GM12874 (cell line): ENCODE measurements around the gene CPNE4.

Experiments used
- TF ChIP-seq, protein P1 (sequence below): IDR thresholded peaks from 2 replicates; pipeline ENCODE4 v1.5.1; 2011; ENCODE audit warnings: low read depth, mild to moderate bottlenecking, control low read depth, low read length, moderate library complexity; ENCODE audit not compliant: insufficient read depth

The CPNE4 gene

DNA sequence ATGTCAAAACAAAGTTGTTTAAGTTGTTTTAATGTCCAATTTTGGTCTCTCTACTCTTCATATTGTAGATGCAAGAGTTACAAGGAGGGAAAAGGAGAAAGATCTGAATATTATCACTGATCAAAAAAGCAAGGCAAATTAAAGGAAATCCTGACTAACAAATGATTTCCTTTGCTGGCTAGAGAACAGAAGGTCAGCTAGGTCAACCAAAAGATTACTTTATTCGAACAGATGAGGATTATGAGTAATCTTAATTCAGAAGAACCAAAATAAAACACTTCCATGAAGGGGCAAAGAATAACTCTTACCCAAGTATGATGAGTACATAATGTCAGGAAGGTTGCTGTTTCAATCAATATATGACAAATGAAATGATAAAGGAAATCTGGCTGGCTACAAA, 33.8 kb downstream of the CPNE4 start:
- TF ChIP-seq, protein P1, sequence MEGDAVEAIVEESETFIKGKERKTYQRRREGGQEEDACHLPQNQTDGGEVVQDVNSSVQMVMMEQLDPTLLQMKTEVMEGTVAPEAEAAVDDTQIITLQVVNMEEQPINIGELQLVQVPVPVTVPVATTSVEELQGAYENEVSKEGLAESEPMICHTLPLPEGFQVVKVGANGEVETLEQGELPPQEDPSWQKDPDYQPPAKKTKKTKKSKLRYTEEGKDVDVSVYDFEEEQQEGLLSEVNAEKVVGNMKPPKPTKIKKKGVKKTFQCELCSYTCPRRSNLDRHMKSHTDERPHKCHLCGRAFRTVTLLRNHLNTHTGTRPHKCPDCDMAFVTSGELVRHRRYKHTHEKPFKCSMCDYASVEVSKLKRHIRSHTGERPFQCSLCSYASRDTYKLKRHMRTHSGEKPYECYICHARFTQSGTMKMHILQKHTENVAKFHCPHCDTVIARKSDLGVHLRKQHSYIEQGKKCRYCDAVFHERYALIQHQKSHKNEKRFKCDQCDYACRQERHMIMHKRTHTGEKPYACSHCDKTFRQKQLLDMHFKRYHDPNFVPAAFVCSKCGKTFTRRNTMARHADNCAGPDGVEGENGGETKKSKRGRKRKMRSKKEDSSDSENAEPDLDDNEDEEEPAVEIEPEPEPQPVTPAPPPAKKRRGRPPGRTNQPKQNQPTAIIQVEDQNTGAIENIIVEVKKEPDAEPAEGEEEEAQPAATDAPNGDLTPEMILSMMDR = no peak

DNA sequence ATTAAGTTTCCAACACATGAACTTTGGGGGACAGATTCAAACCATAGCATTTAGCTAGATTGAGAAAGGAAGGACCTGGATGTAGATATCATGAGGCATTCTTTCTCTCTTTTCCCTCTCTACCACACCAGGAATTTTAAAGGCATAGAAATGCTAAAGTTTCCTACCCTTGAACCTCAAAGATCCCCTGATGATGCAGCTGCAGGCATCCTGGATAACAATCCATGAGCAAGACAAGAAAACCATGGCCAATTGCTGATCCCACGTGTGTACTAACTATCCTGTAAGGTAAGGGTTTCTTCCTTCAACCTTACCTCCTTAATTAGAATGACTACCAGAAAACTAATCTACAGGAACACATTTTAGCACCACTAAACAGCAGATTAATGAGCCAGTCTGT, 36.8 kb downstream of the CPNE4 start:
- TF ChIP-seq, protein P1 = no peak

DNA sequence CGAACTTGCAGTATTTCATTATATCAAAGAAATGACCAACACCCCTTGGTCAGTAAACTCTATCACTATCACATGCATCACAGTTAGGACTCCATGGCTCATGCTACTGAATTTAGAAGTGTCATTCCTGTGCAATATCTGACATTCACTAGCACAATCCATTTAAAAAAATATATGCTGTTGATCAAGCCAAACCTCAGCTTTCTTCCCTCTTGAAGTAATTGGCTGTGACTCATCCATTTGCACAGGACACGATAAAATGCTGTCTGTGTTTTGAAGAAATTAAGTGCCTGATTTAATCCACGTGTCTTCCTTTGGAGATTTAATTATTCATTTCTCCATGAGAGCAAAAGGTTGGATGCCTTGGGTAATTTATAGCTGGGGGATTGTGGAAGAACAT, 38.9 kb downstream of the CPNE4 start:
- TF ChIP-seq, protein P1 = no peak

DNA sequence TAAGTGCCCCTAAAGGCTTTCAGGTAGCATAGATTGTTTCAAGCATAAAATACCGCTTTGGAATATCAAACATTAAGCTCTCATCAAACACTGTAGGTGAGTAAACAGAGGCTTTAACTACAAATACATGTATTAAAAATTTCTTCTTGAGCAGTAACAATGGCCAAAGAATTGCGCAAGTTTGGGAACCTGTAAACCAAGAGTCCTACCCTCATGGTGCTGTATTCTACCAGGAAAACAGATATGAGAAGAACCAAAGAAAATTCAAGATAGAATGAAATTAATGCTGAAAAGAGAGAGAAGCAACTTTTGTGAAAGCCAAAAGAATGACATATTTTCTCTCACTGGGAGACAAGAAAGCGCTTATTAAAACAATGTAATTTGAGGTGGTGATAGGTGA, 45.5 kb downstream of the CPNE4 start:
- TF ChIP-seq, protein P1 = no peak

DNA sequence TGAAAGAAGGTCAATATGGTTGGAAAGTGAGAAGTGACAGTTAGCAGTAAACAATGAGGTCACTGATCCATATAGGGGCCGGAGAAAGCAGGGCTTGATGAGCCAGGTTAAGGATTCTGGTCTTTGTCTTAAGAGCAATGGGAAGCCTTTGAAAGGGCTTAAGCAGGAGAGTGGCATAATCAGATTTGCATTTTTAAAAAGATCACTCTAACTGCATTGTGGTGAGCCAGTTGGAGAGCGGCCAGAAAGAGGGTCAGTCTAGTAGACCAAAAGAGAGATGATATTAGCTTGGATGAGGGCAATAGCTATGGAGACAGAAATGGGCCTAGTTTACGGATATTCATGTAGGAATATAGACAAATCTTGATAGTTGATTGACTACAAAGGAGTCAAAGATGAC, 46.6 kb downstream of the CPNE4 start:
- TF ChIP-seq, protein P1 = no peak

DNA sequence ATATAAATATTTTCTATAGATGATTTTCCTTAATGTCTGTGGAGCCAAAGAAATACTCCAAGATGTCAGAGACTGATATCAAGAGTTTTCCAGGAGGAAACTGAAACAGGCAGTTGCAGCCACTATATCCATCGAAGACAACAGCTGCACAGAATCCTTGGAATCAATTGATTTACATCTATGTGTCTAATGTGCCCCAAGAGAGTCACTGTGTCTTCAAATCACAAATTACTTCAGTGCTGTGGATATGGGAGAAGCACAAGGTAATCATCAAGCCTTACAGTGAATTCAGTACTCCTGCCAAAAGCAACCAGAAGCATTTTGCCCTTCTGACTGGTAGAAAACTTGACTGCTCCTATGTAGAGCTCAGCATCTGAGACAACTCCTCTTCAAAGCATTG, 51.1 kb downstream of the CPNE4 start:
- TF ChIP-seq, protein P1 = no peak

DNA sequence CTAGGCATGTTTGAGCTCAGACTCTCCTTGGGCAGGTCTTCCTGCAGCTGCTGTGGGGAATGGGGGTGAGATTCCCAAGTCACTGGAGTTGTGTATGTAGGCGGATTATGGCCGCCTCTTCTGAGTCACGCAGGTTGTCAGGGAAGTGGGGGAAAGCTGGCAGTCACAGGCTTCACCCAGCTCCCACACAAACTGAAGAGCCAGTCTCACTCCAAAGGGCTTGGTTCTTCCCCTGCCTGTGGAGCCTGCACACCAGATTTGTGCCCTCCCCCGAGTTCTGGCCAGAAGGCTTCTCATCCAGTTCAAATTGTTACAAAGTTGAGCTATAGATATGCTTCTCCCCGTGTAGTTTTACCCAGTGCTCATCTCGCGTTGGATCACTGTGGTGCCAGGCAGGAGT, 53.5 kb downstream of the CPNE4 start:
- TF ChIP-seq, protein P1 = no peak

DNA sequence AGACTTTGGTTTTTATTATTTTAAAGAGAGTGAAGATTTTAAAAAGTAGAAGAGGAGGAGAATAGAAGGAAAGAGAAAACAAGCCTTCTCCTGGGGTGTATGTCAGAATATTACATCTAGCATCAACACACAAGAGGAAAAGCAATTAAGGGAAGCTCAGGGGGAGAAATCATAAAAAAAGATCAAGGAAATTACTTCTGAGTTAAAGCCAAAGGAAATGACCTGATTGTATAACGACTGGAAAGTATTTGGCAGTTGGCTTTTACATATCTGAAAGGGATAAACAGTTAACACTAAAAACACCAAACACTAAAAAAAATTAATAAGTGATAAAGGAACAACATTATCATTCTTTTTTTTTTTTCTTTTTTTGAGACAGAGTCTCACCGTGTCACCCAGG, 58.4 kb downstream of the CPNE4 start:
- TF ChIP-seq, protein P1 = no peak
